ENCODE data around the gene RND2.

The RND2 gene

GRCh38 chr17:43006639-43007551 is 18.1 kb upstream of the RND2 start, which contains the start of gene IFI35:
Gene IFI35, plus strand, starts transcription at chr17:43006784. Its CDS starts 164 bp downstream, at chr17:43006948.
- peak; percentile 70 for DNase-seq (ENCODE audit: low spot score)

GRCh38 chr17:43010667-43011308 is 14.2 kb upstream of the RND2 start:
- no peak for DNase-seq (ENCODE audit: low spot score)

- no peak for DNase-seq (ENCODE audit: low spot score)
Observed at GRCh38 chr17:43011728-43012472, 13.1 kb upstream of the RND2 start.

GRCh38 chr17:43013296-43013695 is 11.7 kb upstream of the RND2 start:
- no peak for DNase-seq (ENCODE audit: low spot score)

GRCh38 chr17:43014020-43014648 is 10.9 kb upstream of the RND2 start:
- DNase-seq (ENCODE audit: low spot score), result no peak

- no peak for DNase-seq (ENCODE audit: low spot score)
Observed at GRCh38 chr17:43014649-43015542, 10.1 kb upstream of the RND2 start.

- DNase-seq (ENCODE audit: low spot score), result no peak
Observed at GRCh38 chr17:43015579-43015978, 9.5 kb upstream of the RND2 start.

- no peak for DNase-seq (ENCODE audit: low spot score)
Observed at GRCh38 chr17:43016216-43016615, 8.8 kb upstream of the RND2 start.

- DNase-seq (ENCODE audit: low spot score), result no peak
Observed at GRCh38 chr17:43018008-43018853, 6.8 kb upstream of the RND2 start.

- DNase-seq (ENCODE audit: low spot score), result no peak
Observed at GRCh38 chr17:43018932-43019331, 6.1 kb upstream of the RND2 start.

- no peak for DNase-seq (ENCODE audit: low spot score)
Observed at GRCh38 chr17:43019418-43019817, 5.6 kb upstream of the RND2 start.

GRCh38 chr17:43020030-43020621 is 4.9 kb upstream of the RND2 start:
- DNase-seq (ENCODE audit: low spot score), result no peak

GRCh38 chr17:43020789-43021740 is 4.0 kb upstream of the RND2 start:
- no peak for DNase-seq (ENCODE audit: low spot score)

- DNase-seq (ENCODE audit: low spot score), result peak; percentile 71
Observed at GRCh38 chr17:43021741-43022512, 3.1 kb upstream of the RND2 start, which contains the start of gene VAT1. Gene VAT1, minus strand, starts transcription at chr17:43022385. Its CDS starts 63 bp downstream, at chr17:43022322.

- no peak for DNase-seq (ENCODE audit: low spot score)
Observed at GRCh38 chr17:43025290-43025657, 243 bp downstream of the RND2 start.

GRCh38 chr17:43025766-43026537 is 921 bp downstream of the RND2 start:
- DNase-seq (ENCODE audit: low spot score), result no peak

- no peak for DNase-seq (ENCODE audit: low spot score)
Observed at GRCh38 chr17:43026595-43026994, 1.6 kb downstream of the RND2 start.
